HFFc6 (cell line): Measurements from ENCODE around the gene CCDC92. TPM values are rescaled to one million over a fixed set of nuclear protein-coding genes. Genes with fewer than 3 reads are reported as not detected.
A peak's percentile ranks its signal among the peaks of the same experiment; 100 is the strongest.

Experiments used
- DNase-seq: peaks from one replicate; pipeline ENCODE4 v3.0.0-alpha.2; 2018
- H3K27ac Mint-ChIP-seq: 2 replicates; pipeline ENCODE4 v1.8.0; 2020; ENCODE audit warnings: mild to moderate bottlenecking, mixed read lengths
- H3K27me3 Mint-ChIP-seq: 2 replicates; pipeline ENCODE4 v1.8.0; 2021; ENCODE audit warnings: mild to moderate bottlenecking, moderate library complexity, mixed read lengths; ENCODE audit not compliant: insufficient read depth
- H3K36me3 Mint-ChIP-seq: 2 replicates; pipeline ENCODE4 v1.8.0; 2021; ENCODE audit warnings: low read depth, mixed read lengths
- H3K4me1 Mint-ChIP-seq: 2 replicates; pipeline ENCODE4 v1.8.0; 2020; ENCODE audit warnings: low read depth, mixed read lengths
- H3K4me3 Mint-ChIP-seq: 2 replicates; pipeline ENCODE4 v1.8.0; 2020; ENCODE audit warnings: mild to moderate bottlenecking, moderate library complexity, mixed read lengths
- H3K9me3 Mint-ChIP-seq: 2 replicates; pipeline ENCODE4 v1.8.0; 2020; ENCODE audit warnings: mild to moderate bottlenecking, mixed read lengths
- CTCF ChIP-seq: fragments of 200-600 bp; sonication (generic); IDR thresholded peaks from 2 replicates; pipeline ENCODE4 v1.5.0; 2021; ENCODE audit warnings: antibody characterized with exemption, mild to moderate bottlenecking
- total RNA-seq, 6 experiments: library from RNA; stranded (reverse); fragmentation: NEBNext Ultra II Directional; extraction: Animal tissue kit (Norgen Biotek cat#: 25700); gene quantifications; 2 replicates in 1 of 6; 3 replicates in 5 of 6; pipeline ENCODE4 v1.2.3, GENCODE V29; 2021

The CCDC92 gene
- total RNA-seq, 6 experiments from 2014 or later, result 48.3 to 55.1 (median 51.6) TPM

- H3K27me3 Mint-ChIP-seq, result no peaks in the 10 kb centered on the region
- H3K27ac Mint-ChIP-seq, result no peak overlapping the region
- no peak overlapping the region for H3K4me3 Mint-ChIP-seq
- TF ChIP-seq CTCF, result no peak
- peaks cover 11% of the 10 kb centered on the region; the same call in 1 of the 2 replicates for H3K9me3 Mint-ChIP-seq
- no peak for DNase-seq
- H3K36me3 Mint-ChIP-seq, result peaks cover 40% of the 10 kb centered on the region
- peaks cover 19% of the 10 kb centered on the region for H3K4me1 Mint-ChIP-seq
These were observed 28.8 kb downstream of the CCDC92 start for GRCh38 chr12:123943816-123944215.

GRCh38 chr12:123942911-123943648 is 29.6 kb downstream of the CCDC92 start:
- Mint-ChIP-seq H3K9me3 (peaks cover 11% of the 10 kb centered on the region; the same call in 1 of the 2 replicates), H3K36me3 (peaks cover 44% of the 10 kb centered on the region), H3K27me3 (no peaks in the 10 kb centered on the region), H3K4me3 (no peak overlapping the region), H3K27ac (no peak overlapping the region), H3K4me1 (peaks cover 26% of the 10 kb centered on the region)
- no peak for TF ChIP-seq CTCF
- DNase-seq, result no peak

GRCh38 chr12:123942238-123942653 is 30.4 kb downstream of the CCDC92 start:
- H3K9me3 Mint-ChIP-seq, result peaks cover 11% of the 10 kb centered on the region; the same call in 1 of the 2 replicates
- peaks cover 30% of the 10 kb centered on the region for H3K4me1 Mint-ChIP-seq
- no peak overlapping the region for H3K27ac Mint-ChIP-seq
- H3K27me3 Mint-ChIP-seq, result no peaks in the 10 kb centered on the region
- TF ChIP-seq CTCF, result no peak
- peaks cover 43% of the 10 kb centered on the region for H3K36me3 Mint-ChIP-seq
- no peak overlapping the region for H3K4me3 Mint-ChIP-seq
- DNase-seq, result peak; percentile 25

- no peak overlapping the region for H3K27ac Mint-ChIP-seq
- DNase-seq, result no peak
These were observed 30.9 kb downstream of the CCDC92 start for GRCh38 chr12:123941624-123942237.

GRCh38 chr12:123941000-123941399 is 31.6 kb downstream of the CCDC92 start:
- TF ChIP-seq CTCF, result no peak
- H3K27me3 Mint-ChIP-seq, result peaks cover 4% of the 10 kb centered on the region; the same call in 1 of the 2 replicates
- no peak for DNase-seq
- no peak overlapping the region for H3K27ac Mint-ChIP-seq
- no peak overlapping the region for H3K4me3 Mint-ChIP-seq
- H3K4me1 Mint-ChIP-seq, result peaks cover 30% of the 10 kb centered on the region
- H3K9me3 Mint-ChIP-seq, result peaks cover 11% of the 10 kb centered on the region; the same call in 1 of the 2 replicates
- H3K36me3 Mint-ChIP-seq, result peaks cover 51% of the 10 kb centered on the region

More at GRCh38 chr12:123941624-123942237, 30.9 kb downstream of the CCDC92 start:
- H3K4me1 Mint-ChIP-seq, result peaks cover 30% of the 10 kb centered on the region
- H3K4me3 Mint-ChIP-seq, result no peak overlapping the region
- peaks cover 11% of the 10 kb centered on the region; the same call in 1 of the 2 replicates for H3K9me3 Mint-ChIP-seq
- TF ChIP-seq CTCF, result no peak
- peaks cover 44% of the 10 kb centered on the region for H3K36me3 Mint-ChIP-seq
- H3K27me3 Mint-ChIP-seq, result no peaks in the 10 kb centered on the region; the same call in 1 of the 2 replicates
